GM12801 (cell line): ENCODE data around the gene UMPS.

Experiments
- CTCF ChIP-seq: IDR thresholded peaks from one replicate; pipeline ENCODE4 v1.5.1; 2011; ENCODE audit warnings: control low read depth; ENCODE audit not compliant: insufficient read length; ENCODE audit errors: extremely low read depth

UMPS gene

GRCh38 chr3:124761935-124762660 lies 31.8 kb downstream of the UMPS start:
- TF ChIP-seq CTCF: no peak

- no peak for TF ChIP-seq CTCF
These were observed 32.4 kb downstream of the UMPS start for GRCh38 chr3:124762661-124763011.

- TF ChIP-seq CTCF: no peak
These were observed 33.0 kb downstream of the UMPS start for GRCh38 chr3:124763206-124763605.

GRCh38 chr3:124763644-124764358 lies 33.5 kb downstream of the UMPS start:
- no peak for TF ChIP-seq CTCF

GRCh38 chr3:124764746-124765145 lies 34.5 kb downstream of the UMPS start:
- no peak for TF ChIP-seq CTCF

- TF ChIP-seq CTCF: no peak
These were observed 35.1 kb downstream of the UMPS start for GRCh38 chr3:124765197-124765840.
